Activated CD8-positive, alpha-beta memory T cell treated with anti-CD3 and anti-CD28 coated beads for 48 hours (primary cell): ENCODE data around the gene LGI1.
"Not testable (repeated sequence)": the region's sequence is repeated elsewhere in the genome, so short reads cannot be mapped to it uniquely, and the experiment has no call there.

Experiments used
- DNase-seq, 3 experiments: peaks; one replicate each; pipeline ENCODE4 v3.0.0-alpha.2; 2020; ENCODE audit warnings: low read depth in 2 of 3, low spot score in 2 of 3

The LGI1 gene

GRCh38 chr10:93804200-93804599 is 46.5 kb downstream of the LGI1 start:
- DNase-seq = no peak

DNA sequence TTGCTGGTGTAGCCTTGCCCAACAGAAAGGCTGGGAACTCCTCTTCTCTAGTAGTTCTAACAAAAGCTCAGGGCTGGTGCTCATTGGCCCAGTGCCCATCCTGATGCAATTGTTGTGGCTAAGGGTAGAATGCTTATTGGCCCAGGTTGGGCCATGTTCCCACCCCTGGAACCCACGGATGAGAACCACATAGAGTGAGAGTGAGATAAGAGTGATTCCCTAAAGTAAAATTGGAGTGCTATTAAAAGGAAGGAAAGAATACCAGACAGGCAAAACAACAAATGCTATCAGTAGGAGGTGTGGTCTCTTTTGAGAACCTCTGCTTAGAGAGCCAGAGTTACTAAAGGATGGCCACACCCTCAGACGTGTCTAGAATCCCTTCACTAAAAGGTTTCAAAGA is 49.2 kb downstream of the LGI1 start:
- DNase-seq = no peak

GRCh38 chr10:93807371-93807770 is 49.6 kb downstream of the LGI1 start:
- DNase-seq = no peak

DNA sequence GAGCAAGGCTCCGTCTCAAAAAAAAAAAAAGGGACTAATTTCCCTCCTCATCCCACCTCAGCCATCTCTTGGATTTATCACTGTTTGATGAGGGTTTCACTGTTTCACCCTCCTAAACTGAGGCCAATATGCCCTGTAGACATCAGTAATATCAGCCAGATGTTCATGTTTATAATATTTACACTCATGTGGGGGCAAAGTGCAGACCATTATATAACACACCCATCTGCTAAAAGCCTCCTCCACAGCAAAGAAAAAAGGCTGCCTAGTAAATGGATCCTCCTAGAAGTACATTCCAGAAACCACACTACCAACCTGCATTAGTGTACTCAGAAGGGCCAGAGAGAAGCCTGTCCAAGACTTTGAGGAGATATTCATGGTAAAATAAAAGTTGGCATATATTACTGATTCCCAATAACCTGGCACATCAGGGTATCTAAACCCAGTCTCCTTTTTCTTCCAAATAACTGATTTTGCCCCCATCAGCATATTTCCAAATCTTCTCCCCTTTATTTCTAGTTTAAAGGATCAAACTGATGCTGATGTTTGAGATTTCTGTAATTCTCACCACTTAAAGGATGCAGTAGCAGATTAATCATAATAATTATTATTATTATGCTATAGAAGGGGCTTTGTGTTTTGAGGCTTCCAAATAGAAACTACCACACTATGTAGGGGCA is 55.1 kb downstream of the LGI1 start:
- no peak for DNase-seq

DNA sequence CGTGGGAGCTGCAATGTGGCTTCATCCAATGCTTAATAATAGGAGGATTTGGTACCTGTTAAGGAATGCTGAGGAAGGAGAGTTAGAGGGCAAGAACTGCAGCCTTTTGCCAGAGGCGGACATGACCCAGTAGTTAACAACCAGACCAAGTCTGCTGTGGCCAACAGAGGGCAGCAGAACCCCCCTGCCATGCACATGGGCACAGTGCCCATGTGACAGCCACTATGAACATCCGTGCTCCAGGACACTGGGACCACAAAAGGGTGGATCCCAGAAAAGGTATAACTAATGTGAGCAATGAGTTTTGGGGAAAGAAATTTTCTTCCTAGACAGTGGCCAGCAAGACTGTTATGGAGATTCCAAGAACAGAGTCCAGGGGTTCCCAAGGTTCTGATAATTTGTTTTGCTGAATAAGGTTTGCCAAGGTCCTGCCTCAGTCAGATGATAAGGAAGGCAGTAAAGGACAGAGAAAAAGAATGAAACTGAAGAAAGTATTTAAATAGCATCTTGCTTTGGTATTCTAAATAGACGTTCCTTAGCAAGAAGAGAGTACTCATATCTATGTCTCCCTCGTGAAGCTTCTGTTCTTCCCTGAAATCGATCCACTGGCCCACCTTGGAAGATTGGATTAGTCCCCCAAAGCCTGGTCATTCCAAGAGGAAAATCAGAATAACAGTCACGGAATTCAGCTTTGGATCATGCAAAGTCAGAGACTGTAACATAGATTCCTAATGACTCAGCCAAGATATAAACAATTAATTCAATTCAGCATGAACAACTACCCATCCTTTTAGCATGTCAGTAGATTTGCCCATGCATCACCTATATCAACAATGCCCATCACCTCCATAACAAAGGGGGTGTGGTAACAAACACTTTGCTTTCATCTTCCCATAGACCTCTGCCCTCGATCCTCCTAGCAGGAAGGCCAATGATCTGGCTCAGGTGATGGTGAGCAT is 56.0 kb downstream of the LGI1 start:
- DNase-seq = no peak

- no peak for DNase-seq
Observed at GRCh38 chr10:93815304-93816096, 57.8 kb downstream of the LGI1 start.

DNA sequence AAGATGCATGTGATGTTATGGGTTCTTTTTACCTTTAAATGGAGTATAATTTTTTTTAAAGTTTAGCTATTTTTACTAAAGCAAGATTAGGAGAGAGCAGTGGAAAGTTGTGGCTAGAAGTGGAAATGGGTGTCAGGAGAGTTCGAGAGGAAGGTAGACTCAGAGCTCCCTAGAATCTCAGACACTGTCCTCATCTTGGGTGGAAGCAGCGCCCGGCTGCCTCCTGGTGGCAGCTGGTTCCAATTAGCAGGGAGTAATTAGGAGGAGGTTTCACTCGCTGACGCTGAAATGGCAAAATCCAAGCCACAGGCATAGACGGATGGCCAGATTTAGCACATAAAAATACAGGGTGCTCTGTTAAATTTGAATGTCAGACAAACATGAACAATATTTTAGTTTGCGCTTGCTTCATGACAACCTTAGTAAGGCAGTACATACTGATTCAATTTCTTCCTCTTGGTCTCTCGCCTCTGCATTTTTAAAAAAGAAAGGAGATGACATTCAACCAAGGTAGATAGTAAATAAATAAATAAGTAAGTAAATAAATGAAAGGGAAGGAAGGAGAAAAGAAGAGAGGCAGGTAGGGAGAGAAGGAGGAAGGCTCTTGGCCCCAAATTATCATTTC is 58.5 kb downstream of the LGI1 start:
- DNase-seq = no peak

GRCh38 chr10:93818086-93818485 is 60.4 kb downstream of the LGI1 start:
- no peak for DNase-seq

DNA sequence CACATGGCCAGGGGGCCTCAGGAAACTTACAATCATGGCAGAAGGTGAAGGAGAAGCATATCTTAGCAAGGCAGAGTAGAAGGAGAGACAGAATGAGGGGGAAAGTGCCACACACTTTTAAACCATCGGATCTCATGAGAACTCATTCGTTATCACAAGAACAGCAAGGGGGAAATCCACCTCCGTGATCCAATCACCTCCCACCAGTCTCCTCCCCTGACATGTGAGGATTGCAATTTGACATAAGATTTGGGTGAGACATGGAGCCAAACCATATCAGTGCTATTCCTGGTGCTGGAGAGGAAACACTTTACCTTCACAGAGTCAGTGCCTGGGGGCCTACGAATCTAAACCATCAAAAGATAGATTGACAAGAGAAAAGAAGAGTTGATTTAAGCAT is 61.8 kb downstream of the LGI1 start:
- no peak for DNase-seq

DNA sequence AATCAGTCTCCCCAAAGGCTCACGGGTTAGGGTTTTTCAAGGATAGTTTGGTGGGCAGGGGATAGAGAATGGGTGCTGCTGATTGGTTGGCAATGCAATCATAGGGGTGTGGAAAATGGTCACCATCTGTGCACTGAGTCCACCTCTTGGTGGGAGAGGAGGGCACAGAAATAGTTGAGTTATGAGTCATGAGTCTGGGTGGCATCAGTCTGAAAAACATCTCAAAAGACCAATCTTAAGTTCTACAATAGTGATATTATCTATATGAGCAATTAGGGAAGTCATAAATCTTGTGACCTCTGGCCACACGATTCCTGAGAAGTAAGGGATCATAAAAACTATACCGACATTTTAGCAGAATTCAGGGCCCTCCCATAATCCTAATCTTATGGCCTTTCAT is 62.7 kb downstream of the LGI1 start:
- no peak for DNase-seq

DNA sequence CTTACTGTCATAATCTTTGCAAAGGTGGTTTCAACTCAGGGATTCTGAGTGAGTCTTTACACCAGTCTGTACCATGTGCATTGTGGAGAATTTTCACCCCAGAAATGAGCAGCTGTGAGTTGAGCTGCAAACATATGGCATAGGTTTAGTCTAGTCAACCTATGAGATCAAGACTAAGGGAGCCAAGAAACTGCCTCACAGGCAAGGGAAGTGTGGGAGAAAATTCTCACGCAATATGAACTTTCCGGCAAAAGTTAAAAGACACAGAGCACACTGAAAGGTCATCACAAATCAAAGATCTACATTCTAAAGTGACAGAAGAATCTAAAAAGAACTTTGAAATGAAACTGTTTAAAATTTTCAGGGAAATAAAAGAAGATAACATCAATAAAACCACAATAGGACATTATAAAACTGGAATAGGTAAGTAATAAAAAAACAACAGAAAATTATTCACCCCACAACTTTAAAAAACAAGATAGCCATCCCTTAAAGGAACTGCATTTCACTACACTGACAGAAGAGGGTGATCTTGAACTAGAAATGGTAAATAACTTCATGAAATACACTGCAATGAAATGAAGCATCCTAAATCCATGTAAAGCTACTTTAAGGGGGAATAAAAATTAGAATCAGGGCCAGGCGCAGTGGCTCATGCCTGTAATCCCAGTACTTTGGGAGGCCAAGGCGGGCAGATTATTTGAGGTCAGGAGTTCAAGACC is 63.5 kb downstream of the LGI1 start:
- no peak for DNase-seq

DNA sequence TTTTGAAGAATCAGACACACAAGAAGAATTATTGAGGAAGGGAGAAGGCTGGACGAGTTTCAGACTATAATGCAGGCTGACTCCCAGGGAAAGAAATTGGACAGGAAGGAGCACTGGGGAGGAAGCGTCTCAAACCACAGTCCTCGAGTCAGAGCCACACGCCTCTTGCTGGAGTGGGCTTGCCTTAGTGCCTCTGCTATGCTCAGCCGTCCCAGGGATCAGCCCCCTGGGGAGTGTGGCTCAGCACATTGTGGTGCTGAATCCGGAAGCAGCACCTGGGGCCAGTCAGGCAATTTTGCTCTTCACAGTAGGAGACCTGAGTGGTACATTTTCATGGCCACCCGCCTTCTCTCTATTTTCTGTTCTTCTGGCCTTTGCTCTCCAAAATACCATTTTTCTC is 68.6 kb downstream of the LGI1 start:
- DNase-seq = no peak

DNA sequence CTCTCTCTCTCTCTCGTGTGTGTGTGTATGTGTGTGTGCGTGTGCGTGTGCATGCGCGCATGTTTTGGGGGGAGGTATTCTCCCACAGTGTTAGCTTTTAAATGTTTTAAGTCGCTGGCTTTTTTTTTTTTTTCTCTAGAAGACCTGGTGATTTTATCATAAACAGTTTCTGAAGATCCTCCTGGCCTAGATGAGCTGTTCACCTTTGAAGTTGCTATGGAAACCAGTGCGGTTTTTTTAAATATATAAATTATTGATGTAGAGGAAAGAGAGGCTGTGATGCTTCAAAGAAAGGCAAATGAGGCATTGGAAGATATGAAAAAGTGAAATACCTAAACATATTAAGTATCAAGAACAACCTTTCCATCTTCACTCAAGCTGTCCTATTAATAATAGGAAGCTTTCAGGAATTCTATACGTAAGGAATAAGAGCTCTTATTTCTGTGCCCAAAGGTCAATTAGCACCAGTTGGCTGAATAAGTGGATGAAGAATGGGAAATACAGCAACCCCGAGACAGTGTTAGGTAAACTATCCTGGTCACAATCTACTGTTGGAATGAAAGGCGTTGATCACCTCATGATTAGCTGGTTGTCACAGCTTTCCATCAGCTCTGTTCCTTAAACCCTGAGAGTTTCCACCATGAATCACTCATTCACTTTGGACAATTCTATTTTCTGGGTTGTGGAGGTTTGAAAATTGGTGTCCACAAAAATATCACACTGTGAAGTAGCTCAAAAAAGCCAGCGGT is 69.5 kb downstream of the LGI1 start:
- DNase-seq = no peak

GRCh38 chr10:93831065-93831464 is 73.3 kb downstream of the LGI1 start:
- not testable (repeated sequence) for DNase-seq

- DNase-seq = no peak
Observed at GRCh38 chr10:93835770-93836169, 78.0 kb downstream of the LGI1 start.

DNA sequence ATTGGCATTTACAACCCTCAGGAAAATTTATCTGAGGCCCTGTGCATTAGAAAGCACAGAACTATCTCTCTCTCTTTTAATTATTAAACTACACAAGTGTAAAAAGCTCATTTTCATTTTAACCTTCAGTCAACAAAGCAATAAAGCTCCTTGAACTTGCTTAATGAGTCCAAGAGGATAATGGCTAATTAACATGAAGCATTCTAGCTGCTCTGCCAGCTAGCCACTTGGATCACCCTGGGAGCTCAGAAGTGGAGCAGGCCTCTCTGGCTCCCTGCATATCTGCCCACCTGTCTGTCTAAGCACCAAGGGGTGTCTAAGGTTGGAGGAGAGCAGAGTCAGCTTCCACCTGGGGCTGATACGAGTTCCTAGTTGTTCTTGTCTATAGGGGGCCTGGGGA is 80.1 kb downstream of the LGI1 start:
- DNase-seq = no peak

DNA sequence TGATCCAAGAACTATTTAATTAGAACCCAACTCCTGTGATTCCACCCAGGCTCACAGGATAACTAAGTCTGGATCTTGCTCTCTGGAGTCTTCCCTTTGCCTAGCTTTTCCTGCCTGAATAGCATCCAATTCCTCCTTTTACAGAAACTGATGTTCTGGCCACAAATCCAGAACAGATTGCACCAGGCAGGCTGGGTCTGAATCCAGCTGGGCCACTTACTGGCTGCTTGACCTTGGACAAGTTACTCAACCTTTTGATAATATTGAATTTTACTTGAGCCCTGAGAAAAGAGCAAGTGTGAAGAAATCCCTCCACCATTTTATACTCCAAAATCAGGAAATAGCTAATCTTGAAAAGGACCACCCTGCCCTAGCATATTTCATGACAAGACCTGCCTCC is 80.5 kb downstream of the LGI1 start:
- no peak for DNase-seq

- no peak for DNase-seq
Observed at GRCh38 chr10:93841961-93842360, 84.2 kb downstream of the LGI1 start.

DNA sequence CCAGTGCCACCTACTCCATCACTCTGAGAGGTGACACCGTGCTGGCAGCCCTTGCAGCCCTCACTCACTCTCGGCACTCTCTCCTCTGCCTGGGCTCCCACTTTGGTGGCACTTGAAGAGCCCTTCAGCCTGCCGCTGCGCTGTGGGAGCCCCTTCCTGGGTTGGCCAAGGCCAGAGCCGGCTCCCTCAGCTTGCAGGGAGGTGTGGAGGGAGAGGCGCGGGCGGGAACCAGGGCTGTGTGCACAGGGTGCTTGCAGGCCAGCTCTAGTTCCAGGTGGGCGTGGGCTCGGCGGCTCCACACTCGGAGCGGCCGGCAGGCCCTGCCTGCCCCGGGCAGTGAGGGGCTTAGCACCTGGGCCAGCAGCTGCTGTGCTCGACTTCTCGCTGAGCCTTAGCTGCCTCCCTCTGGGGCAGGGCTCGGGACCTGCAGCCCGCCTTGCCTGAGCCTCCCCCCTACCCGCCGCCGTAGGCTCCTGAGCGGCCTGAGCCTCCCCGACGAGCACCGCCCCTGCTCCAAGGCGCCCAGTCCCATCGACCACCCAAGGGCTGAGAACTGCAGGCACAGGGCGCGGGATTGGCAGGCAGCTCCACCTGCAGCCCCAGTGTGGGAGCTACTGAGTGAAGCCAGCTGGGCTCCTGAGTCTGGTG is 87.4 kb downstream of the LGI1 start:
- DNase-seq = no peak
